Measurements from ENCODE around the gene DTD2.

The DTD2 gene

GRCh38 chr14:31457665-31458659 lies 656 bp upstream of the DTD2 start:
- Histone ChIP-seq H3K4me1 (peaks cover 0 to 33% (median 15%) of the 10 kb centered on the region in 4 donors), H3K36me3 (no peaks in the 10 kb centered on the region), H3K9me3 (no peaks in the 10 kb centered on the region), H3K27ac (peak overlapping the region; percentile 88 to 89), H3K27me3 (no peaks in the 10 kb centered on the region), H3K4me3 (peak overlapping the region; percentile 77 to 79)
- intact Hi-C loops (cut with DNase I; ENCODE audit: low total_unique reads) = loop anchor here (2.0 kb wide), 1 partner anchor 37 kb away; the partner anchor contains the start of gene HEATR5A
- DNase-seq = no peak
- TF ChIP-seq, protein P1, sequence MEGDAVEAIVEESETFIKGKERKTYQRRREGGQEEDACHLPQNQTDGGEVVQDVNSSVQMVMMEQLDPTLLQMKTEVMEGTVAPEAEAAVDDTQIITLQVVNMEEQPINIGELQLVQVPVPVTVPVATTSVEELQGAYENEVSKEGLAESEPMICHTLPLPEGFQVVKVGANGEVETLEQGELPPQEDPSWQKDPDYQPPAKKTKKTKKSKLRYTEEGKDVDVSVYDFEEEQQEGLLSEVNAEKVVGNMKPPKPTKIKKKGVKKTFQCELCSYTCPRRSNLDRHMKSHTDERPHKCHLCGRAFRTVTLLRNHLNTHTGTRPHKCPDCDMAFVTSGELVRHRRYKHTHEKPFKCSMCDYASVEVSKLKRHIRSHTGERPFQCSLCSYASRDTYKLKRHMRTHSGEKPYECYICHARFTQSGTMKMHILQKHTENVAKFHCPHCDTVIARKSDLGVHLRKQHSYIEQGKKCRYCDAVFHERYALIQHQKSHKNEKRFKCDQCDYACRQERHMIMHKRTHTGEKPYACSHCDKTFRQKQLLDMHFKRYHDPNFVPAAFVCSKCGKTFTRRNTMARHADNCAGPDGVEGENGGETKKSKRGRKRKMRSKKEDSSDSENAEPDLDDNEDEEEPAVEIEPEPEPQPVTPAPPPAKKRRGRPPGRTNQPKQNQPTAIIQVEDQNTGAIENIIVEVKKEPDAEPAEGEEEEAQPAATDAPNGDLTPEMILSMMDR (IDR thresholded peaks at IDR 0.05) = no peak

DNA sequence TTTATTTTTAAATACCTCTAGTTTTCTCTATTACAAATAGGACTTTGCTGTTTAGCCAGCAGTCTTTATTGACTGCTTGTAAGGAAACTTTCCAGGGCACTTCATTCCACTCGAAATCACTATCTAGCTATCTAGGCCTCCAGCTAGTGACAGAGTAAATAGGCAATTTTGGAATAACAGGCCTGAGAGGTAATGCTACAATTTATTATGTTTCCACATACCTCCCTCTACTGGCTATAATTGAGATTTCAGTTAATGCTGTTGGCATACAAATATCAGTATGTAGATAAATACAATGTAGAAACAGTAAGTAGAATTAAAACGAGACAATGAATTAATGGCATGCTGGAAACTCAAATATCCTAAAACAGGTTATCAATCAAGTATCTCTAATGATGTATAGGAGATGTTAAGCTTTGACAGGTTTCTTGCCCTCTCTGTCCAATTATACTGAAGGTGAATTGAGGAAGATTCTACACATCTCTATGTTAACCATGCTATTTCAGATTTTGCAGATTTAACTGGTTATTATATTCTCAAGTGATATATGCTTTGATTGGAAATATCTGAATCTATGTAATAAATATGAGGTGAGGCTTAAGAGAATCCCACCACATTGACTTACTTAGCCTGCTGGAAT lies 7.2 kb downstream of the DTD2 start:
- intact Hi-C loops (cut with DNase I; ENCODE audit: low total_unique reads) = no loop called here
- no peaks in the 10 kb centered on the region for H3K9me3 ChIP-seq
- DNase-seq = no peak
- TF ChIP-seq, protein P1 (IDR thresholded peaks at IDR 0.05) = peak; percentile 60 to 70
- peaks cover 0 to 11% (median 6%) of the 10 kb centered on the region in 4 donors for H3K4me1 ChIP-seq
- no peak overlapping the region for H3K4me3 ChIP-seq
- H3K27me3 ChIP-seq = no peaks in the 10 kb centered on the region
- H3K36me3 ChIP-seq = peaks cover 8 to 29% (median 14%) of the 10 kb centered on the region in 3 donors
- no peak overlapping the region for H3K27ac ChIP-seq

GRCh38 chr14:31449136-31449535 lies 8.2 kb downstream of the DTD2 start:
- Histone ChIP-seq H3K4me1 (peaks cover 0 to 1% (median under 1%) of the 10 kb centered on the region in 4 donors), H3K36me3 (peaks cover 8 to 29% (median 14%) of the 10 kb centered on the region in 3 donors), H3K27me3 (no peaks in the 10 kb centered on the region), H3K4me3 (no peak overlapping the region), H3K27ac (no peak overlapping the region), H3K9me3 (no peaks in the 10 kb centered on the region)
- no peak for DNase-seq
- TF ChIP-seq, protein P1 (IDR thresholded peaks at IDR 0.05) = no peak
- intact Hi-C loops (cut with DNase I; ENCODE audit: low total_unique reads) = no loop called here

DNA sequence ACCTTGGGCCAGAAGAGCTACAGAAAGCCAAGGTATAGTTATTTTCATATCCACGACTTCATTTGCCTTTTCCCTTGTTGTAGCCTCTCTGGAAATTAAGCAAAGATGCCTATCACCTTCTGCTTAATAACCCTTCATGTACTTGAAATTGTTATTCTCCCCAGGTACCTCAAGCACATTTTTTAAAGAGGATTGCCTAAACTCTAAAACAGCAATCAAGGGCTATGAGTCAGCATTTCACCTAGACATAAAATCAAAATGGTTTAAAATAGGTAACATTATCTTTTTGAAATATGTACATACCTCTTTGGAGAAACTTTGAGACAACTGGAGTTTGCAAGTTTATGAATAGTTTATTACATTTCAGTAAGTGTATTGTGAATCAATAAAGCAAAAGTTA lies 11.6 kb downstream of the DTD2 start:
- Histone ChIP-seq H3K9me3 (no peaks in the 10 kb centered on the region), H3K4me3 (no peak overlapping the region), H3K27ac (no peak overlapping the region), H3K36me3 (peaks cover 8 to 14% (median 10%) of the 10 kb centered on the region in 3 donors), H3K4me1 (peaks cover 0 to 18% (median 0%) of the 10 kb centered on the region in 4 donors), H3K27me3 (no peaks in the 10 kb centered on the region)
- no peak for DNase-seq
- TF ChIP-seq, protein P1 (IDR thresholded peaks at IDR 0.05) = no peak
- intact Hi-C loops (cut with DNase I; ENCODE audit: low total_unique reads) = no loop called here

- H3K27me3 ChIP-seq = no peaks in the 10 kb centered on the region
- no peaks in the 10 kb centered on the region for H3K9me3 ChIP-seq
- no peak for DNase-seq
- peaks cover 0 to 27% (median 0%) of the 10 kb centered on the region in 4 donors for H3K4me1 ChIP-seq
- TF ChIP-seq, protein P1 (IDR thresholded peaks at IDR 0.05) = no peak
- intact Hi-C loops (cut with DNase I; ENCODE audit: low total_unique reads) = no loop called here
- no peak overlapping the region for H3K4me3 ChIP-seq
- peak overlapping the region; percentile 21 to 72 for H3K27ac ChIP-seq
- peaks cover 0 to 7% (median 5%) of the 10 kb centered on the region in 3 donors for H3K36me3 ChIP-seq
Observed at GRCh38 chr14:31442284-31442683, 15.0 kb downstream of the DTD2 start.
